Cardiac muscle cell (in vitro differentiated cells and primary cell): Measurements from ENCODE around the gene COX7A2L. TPM values are rescaled to one million over a fixed set of nuclear protein-coding genes. Genes with fewer than 3 reads are reported as not detected.

Experiments
- DNase-seq, 2 donors: peaks; one replicate each; pipeline versions ENCODE4 v3.0.0 to v3.0.0-alpha.2; 2010 to 2017; ENCODE audit warnings: low read depth in 1 of 2, low spot score in 1 of 2
- H3K27ac ChIP-seq: fragments of 200-600 bp; sonication (generic); 2 replicates; pipeline ENCODE4 v1.5.1; 2016
- H3K27me3 ChIP-seq: fragments of 200-600 bp; sonication (generic); 2 replicates; pipeline ENCODE4 v1.6.0; 2016; ENCODE audit warnings: control low read depth
- H3K36me3 ChIP-seq: fragments of 200-600 bp; sonication (generic); 2 replicates; pipeline ENCODE4 v1.5.1; 2016; ENCODE audit warnings: control low read depth
- H3K4me1 ChIP-seq: fragments of 200-600 bp; sonication (generic); 2 replicates; pipeline ENCODE4 v1.8.1; 2017; ENCODE audit warnings: low read depth, mild to moderate bottlenecking, mixed run types
- H3K4me3 ChIP-seq: fragments of 200-600 bp; sonication (generic); 2 replicates; pipeline ENCODE4 v1.5.1; 2016; ENCODE audit warnings: mild to moderate bottlenecking
- H3K9me3 ChIP-seq: fragments of 200-600 bp; sonication (generic); 2 replicates; pipeline ENCODE4 v1.5.1; 2017; ENCODE audit warnings: low read depth, mild to moderate bottlenecking, control low read depth
- polyA plus RNA-seq: library from polyadenylated mRNA; unstranded; fragments of >200 nt; fragmentation: Nextera tagmentation; extraction: Ambion mirVana; gene quantifications from 2 replicates; pipeline ENCODE4 v1.2.1, GENCODE V29; 2016
- total RNA-seq: library from RNA; depleted of rRNA; stranded (reverse); fragments of >200 nt; gene quantifications from 2 replicates; pipeline ENCODE4 v1.2.3, GENCODE V29; 2016
- TF ChIP-seq, protein P1 (sequence below): IDR thresholded peaks from 2 replicates; pipeline ENCODE4 v1.5.1; 2012; ENCODE audit warnings: low read depth, mild to moderate bottlenecking, low read length

The COX7A2L gene
- total and polyA plus RNA-seq, 2 experiments from 2014 or later: 152 to 197 TPM

DNA sequence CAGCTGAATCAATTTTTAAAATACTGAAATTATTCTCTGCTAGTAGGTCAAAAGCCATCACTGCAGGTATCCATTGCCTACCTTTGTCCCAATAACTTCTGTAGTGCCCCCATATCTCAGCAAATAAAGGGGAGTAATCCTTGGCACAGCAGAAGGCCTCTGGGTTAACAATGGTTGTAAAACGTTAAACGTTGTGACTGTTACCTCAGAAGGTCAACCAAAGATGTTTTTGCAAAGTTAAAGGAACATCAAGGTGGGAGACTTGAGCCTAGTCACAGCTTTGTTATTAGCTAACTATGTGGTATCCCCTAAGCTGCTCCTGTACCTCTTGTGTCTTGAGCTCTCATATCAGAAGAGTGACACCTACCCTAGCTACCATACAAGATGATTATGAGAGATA lies 60.5 kb downstream of the COX7A2L start:
- DNase-seq: no peak
- H3K4me1 ChIP-seq: no peaks in the 10 kb centered on the region
- no peak overlapping the region for H3K4me3 ChIP-seq
- H3K27ac ChIP-seq: no peak overlapping the region
- TF ChIP-seq, protein P1, sequence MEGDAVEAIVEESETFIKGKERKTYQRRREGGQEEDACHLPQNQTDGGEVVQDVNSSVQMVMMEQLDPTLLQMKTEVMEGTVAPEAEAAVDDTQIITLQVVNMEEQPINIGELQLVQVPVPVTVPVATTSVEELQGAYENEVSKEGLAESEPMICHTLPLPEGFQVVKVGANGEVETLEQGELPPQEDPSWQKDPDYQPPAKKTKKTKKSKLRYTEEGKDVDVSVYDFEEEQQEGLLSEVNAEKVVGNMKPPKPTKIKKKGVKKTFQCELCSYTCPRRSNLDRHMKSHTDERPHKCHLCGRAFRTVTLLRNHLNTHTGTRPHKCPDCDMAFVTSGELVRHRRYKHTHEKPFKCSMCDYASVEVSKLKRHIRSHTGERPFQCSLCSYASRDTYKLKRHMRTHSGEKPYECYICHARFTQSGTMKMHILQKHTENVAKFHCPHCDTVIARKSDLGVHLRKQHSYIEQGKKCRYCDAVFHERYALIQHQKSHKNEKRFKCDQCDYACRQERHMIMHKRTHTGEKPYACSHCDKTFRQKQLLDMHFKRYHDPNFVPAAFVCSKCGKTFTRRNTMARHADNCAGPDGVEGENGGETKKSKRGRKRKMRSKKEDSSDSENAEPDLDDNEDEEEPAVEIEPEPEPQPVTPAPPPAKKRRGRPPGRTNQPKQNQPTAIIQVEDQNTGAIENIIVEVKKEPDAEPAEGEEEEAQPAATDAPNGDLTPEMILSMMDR: no peak
- H3K27me3 ChIP-seq: no peaks in the 10 kb centered on the region
- H3K9me3 ChIP-seq: no peaks in the 10 kb centered on the region
- H3K36me3 ChIP-seq: peaks cover 60% of the 10 kb centered on the region

Other genes with a start within 250 kb of the COX7A2L start
- 39.5 and 56.2 TPM in 2 replicates for gene EML4, start 191.9 kb downstream of the COX7A2L start, total RNA-seq
- gene EML4, start 191.9 kb downstream of the COX7A2L start, polyA plus RNA-seq: 45.5 and 46.6 TPM in 2 replicates
- 0.27 and 0.39 TPM in 2 replicates for gene KCNG3, start 132.8 kb upstream of the COX7A2L start, total RNA-seq
- 0.20 TPM in 1 of 2 replicates, not detected in the other for gene KCNG3, start 132.8 kb upstream of the COX7A2L start, polyA plus RNA-seq
- 41.9 and 52.2 TPM in 2 replicates for gene MTA3, start 207.4 kb upstream of the COX7A2L start, total RNA-seq
- gene MTA3, start 207.4 kb upstream of the COX7A2L start, polyA plus RNA-seq: 52.9 and 80.5 TPM in 2 replicates